Non-pigmented ciliary epithelial cell (primary cell): ENCODE results near the gene NVL.
"Not testable (repeated sequence)": the region's sequence is repeated elsewhere in the genome, so short reads cannot be mapped to it uniquely, and the experiment has no call there.

Experiments
- DNase-seq: peaks from one replicate; pipeline ENCODE4 v3.0.0-alpha.2; 2010; ENCODE audit warnings: low read depth

Gene NVL

GRCh38 chr1:224329842-224330753 is at the start of gene NVL:
TSS of gene NVL (minus strand) at chr1:224330172. CDS start at chr1:224330127, 45 bp downstream.
- DNase-seq = peak; percentile 51

DNA sequence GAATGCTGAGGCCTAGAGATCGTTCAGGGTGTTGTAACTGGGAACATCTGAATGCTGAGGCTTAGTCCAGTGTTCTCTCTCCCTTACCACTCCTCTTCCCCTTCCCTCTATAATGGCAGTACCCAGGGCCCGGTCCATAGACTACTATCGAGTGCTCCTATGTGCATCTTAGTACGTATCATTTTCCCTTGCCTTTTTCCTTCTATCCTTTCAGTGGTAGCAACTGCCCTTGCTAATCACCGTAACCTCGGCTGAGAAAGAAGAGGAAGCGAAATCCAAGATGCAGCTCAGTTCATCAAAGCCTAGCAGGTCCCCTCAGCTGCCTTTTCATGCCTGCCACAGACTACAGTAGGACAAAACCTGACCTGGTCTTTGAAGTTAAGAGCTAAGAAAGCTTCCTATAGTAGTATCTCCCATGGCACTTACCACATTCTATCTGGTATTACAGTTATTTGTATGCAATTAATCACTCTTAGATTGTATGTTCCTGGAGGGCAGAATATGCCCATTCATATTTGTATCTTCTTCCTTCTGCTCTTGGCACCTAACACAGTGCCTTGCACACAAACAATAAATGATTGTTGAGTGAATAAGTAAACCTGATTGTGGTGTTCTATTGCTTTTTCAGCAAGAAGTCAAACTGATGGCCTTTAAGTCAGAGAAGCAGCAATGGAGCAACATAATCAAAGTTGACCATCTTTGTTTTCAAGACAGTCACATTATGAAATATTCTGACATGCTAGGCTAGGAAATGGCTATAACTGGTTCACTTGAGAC is 49.1 kb upstream of the NVL start:
- no peak for DNase-seq

DNA sequence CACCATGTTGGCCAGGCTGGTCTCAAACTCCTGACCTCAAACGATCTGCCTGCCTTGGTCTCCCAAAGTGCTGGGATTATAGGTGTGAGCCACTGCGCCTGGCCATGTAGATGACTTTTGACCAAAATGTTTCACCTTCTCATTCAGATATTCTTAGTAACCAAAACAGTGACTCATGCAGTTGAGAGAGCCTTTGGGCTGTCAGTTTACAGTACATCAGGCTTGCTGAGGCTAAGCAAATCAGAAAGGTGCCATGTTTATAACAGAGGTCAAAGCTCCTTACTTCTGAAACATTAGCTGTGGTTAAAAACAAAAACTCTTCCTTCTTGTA is 47.7 kb upstream of the NVL start:
- DNase-seq = no peak

DNA sequence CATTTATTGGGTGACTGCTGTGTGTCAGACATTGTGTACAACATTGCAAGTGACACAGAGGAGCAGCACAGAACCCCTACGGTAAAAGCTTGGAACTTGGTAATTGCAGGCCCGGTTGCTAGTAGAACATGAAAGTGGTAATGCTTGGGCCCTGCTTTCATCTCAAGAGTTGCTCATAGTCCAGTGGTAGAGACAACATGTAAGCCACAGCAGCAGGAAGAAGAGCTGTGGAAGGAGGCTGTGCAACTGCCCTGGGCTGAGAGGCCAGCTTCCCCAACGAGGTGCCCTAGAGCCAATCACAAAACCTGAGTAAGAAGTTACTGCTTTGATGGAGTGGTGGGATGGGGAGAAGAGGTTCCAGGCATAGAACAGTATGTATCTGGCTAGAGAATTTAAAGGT is 45.1 kb upstream of the NVL start:
- DNase-seq = no peak

DNA sequence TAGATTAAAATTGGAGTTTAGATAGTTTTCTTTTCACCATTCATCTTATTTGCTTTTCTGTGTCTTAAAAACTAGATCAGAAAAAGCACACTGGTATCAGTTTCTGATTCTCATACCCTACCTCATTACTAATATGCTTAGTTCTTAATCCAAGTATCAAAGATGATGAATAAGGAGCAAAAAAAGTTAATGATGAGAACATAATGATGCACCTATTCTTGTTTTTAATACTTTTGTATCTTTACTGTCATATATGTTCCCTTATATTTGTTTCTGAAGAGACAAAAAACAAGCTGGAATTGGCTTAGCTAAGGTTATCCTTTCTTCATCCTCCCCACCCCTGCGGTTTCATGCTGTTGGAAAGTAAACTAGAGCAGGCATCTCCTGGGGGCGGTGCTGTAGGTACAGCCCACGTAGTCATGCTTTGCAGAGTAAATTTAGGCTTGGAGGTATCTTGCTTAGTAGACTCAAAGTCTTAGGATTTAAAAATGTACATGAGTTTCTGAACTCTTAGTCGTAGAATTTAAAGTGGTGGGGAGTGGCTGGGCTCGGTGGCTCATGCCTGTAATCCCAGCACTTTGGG is 43.1 kb upstream of the NVL start:
- no peak for DNase-seq

DNA sequence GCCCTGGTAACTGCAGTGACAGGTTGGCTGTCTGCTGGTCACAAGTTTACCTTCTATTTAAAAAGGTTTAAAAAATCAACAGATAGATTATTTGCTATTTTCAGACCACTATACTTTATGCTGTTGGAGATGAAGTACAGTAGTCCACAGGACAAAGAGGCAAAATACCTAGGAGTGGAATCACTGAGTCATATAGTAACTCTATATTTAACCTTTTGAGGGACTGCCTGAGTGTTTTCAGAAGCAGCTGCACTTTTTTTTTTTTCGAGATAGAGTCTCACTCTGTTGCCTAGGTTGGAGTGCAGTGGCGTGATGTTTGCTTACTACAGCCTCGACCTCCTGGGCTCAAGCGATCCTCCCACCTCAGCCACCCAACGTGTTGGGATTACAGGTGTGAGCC is 38.4 kb upstream of the NVL start:
- no peak for DNase-seq

GRCh38 chr1:224359207-224359606 is 29.2 kb upstream of the NVL start:
- no peak for DNase-seq

- DNase-seq = no peak
Measured at GRCh38 chr1:224358237-224358636, 28.3 kb upstream of the NVL start.

DNA sequence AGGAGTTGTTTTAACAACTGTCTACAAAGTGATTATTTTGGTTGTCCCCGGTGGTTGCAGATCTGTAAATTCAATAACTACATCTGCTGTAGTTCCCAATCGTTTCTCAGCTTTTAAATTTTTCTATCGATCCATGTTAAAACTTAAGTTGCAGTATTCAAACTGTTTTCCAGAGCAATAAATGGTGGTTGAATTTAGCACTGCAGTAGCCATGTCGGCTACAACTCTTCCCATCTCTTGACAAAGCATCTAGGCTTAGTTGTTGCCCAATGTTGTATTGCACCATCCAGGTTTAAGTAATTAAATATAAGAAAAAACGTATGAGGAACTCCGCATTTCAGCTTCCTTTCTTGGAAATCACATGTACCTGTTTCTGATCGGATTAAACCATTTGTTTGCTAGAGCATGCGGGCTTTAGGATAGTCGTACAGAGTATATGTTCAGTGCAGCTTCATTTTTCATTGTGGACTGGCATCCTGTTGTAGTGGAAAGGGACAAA is 27.7 kb upstream of the NVL start:
- DNase-seq = no peak

DNA sequence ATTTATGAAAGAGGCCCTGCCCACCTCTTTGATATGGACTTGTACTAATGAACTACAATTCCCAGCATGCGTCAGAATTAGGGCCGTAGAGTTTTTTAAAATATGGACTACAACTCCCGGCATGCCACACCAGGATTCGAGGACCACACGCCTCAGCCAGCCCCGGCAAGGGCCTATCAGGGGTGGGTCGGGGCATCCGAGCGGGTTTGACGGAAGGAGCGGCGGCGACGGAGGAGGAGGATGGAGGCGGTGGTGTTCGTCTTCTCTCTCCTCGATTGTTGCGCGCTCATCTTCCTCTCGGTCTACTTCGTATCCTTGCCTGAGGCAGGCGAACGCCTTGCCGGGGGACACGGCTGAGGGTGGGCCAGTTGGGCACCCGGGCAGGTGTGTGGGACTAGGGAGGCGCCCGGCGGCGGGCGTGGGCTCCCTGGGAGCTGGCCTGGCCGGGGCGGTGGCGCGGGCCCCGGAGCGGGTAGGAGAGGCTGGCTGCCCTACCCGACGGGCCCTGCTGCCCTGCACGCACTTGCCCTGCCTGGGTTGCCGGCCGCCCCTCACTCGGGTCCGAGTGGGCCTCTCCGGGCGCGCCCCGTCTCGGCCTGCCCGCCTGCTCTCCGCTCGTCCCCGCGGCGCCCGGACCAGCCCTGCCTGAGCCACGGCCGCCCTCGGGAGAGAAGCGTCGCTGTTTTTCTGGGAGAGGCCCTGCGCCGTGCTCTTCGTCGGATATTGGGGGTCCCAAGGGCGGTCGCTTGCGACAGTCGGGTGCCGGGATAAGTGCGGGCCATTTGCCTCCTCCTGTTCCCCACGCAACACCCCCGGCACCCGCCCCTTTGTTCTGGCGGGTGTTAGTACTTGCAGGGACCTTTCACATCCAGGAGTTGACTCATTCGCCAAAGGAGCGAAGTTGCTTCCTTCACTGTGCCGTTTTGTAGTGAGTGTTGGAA is 27.0 kb upstream of the NVL start, which contains the start of gene CNIH4:
Gene CNIH4, plus strand, starts transcription at position 195 of the 941 bp plus-strand sequence. Its CDS starts 46 bp downstream, at position 241.
- DNase-seq = peak; percentile 79

DNA sequence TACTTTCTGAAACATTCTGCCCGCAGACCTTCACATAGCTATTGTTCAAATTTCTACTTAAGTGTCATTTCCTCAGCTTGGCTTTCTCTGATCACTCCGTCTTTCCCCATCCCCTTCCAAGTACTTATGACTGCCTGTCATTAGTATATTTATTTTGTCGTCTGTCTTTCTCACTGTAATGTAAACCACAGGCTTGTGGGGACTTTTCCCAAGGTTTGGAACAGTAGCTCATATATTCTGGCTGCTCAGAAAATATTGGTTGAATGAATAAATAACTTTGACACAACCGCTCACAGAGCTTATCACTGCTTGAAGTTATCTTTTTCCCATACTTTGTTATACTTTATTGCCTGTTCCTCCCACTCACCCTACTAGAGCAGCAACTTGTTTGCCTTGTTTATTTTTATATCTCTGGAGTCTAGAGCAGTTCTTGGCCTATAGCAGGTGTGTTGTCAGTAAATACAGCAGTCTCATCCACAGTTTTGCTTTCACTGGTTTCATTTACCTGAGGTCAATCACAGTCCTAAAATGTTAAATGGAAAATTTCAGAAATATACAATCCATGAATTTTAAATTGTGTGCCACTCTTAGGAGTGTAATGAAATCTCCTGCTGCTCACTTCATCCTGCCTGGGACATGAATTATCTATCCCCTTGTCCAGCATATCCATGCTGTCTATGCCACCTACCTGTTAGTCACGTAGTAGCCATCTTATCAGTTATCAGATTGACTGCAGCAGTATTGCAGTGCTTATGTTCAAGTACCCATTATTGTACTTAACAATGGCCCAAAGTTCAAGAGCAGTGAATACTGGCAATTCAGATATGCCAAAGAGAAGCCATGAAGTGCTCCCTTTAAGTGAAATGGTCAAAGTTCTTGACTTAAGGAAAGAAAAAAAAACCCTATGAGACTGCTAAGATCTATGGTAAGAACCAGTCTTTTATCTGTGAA is 24.3 kb upstream of the NVL start:
- no peak for DNase-seq

DNA sequence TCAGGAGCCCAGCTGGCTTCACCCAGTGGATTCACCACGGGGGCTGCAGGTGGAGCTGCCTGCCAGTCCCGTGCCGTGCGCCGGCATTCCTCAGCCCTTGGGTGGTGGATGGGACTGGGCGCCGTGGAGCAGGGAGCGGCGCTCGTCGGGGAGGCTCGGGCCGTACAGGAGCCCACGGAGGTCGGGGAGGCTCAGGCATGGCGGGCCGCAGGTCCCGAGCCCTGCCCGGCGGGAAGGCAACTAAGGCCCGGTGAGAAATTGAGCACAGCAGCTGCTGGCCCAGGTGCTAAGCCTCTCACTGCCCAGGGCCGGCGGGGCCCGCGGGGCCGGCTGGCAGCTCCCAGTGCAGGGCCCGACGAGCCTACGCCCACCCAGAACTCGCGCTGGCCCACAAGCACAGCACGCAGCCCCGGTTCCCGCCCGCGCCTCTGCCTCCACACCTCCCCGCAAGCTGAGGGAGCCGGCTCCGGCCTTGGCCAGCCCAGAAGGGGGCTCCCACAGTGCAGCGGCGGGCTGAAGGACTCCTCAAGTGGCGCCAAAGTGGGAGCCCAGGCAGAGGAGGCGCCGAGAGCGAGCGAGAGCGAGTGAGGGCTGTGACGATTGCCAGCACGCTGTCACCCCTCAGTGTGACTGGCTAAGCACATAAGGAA is 22.6 kb upstream of the NVL start:
- not testable (repeated sequence) for DNase-seq

GRCh38 chr1:224349716-224350115 is 19.7 kb upstream of the NVL start:
- DNase-seq = not testable (repeated sequence)

DNA sequence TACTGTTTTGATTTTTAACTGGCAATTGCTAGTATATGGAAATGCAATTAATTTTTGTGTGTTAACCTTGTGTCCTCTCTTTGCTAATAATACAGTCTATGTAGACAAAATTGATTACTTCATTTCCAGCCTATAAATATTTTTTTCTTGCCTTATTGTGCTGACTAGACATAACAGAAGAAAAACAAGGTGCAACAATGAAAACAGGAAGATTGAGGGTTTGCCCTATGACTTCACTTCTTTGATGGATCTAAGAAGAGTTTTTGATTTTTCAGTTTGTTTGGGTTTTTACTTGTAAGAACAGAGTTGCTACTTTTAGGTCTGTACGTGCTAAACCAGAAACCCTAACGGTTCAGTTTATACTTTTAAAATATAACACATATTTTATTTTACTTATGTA is 18.2 kb upstream of the NVL start:
- DNase-seq = no peak

DNA sequence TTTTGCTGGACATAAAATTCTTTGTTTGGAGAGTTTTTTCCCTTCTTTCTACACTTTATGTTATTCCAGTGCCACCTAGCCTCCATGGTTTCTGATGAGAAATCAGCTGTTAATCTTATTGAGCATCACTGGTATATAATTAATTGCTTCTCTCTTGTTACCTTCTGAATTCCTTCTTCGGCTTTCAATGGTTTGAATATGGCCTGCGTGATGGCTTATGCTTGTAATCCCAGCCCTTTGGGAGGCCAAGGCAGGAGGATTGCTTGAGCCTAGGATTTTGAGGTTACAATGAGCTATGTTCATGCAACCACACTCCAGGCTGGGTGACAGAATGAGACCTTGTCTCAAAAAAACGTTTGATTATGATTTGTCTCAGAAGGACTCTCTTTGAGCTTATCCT is 13.7 kb upstream of the NVL start:
- DNase-seq = no peak

GRCh38 chr1:224340453-224341384 is 10.7 kb upstream of the NVL start:
- DNase-seq = not testable (repeated sequence)

GRCh38 chr1:224339442-224340033 is 9.6 kb upstream of the NVL start:
- DNase-seq = no peak

DNA sequence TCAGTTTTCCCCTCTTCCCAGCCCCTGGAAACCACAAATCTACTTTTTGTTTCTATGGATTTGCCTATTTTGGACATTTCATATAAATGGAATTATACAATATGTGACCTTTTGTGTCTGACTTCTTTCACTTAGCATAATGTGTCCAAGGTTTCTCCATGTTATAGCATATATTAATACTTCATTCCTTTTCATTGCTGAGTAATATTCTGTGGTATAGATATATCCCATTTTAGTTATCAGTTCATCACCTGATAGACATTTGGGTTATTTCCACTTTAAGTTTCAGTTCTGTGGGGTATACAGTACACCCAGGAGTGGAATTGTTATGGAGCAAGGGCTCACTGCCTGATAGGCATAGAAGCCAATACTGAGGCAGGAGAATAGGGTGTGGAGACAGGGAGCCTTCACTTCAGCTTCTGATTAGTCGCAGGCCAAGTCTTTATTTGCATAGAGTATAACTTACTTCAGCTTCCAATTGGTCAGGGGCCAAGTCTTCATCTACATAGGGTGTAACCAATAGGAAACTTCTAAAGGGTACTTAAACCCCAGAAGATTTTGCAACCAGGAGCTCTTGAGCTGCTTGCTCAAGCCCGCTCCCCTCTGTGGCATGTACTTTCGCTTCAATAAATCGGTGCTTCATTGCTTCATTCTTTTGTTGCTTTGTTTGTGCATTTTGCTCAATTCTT is 8.3 kb upstream of the NVL start:
- DNase-seq = no peak
